GM18951 (cell line): ENCODE data around the gene CFAP99.

Experiments used
- POLR2A ChIP-seq: IDR thresholded peaks from 4 replicates; pipeline ENCODE4 v1.6.1; 2011; ENCODE audit warnings: mild to moderate bottlenecking; ENCODE audit not compliant: insufficient read length, insufficient read depth; ENCODE audit errors: extremely low read depth
- in situ Hi-C: fragments of 300-500 bp; cut with MboI; formaldehyde crosslinking; loops from one replicate; pipeline ENCODE4 v1.12.0; 2022; ENCODE audit warnings: low sequenced_read_pairs, mixed read lengths, inconsistent platforms; ENCODE audit not compliant: unreplicated experiment

The CFAP99 gene

GRCh38 chr4:2384245-2384644 lies 34.5 kb upstream of the CFAP99 start:
- no peak for TF ChIP-seq POLR2A
- in situ Hi-C loops, result no loop called here

GRCh38 chr4:2385516-2385915 lies 33.2 kb upstream of the CFAP99 start:
- in situ Hi-C loops, result no loop called here

GRCh38 chr4:2386717-2387116 lies 32.0 kb upstream of the CFAP99 start:
- in situ Hi-C loops, result no loop called here
- TF ChIP-seq POLR2A, result no peak

More at GRCh38 chr4:2385516-2385915, 33.2 kb upstream of the CFAP99 start:
- TF ChIP-seq POLR2A, result no peak

DNA sequence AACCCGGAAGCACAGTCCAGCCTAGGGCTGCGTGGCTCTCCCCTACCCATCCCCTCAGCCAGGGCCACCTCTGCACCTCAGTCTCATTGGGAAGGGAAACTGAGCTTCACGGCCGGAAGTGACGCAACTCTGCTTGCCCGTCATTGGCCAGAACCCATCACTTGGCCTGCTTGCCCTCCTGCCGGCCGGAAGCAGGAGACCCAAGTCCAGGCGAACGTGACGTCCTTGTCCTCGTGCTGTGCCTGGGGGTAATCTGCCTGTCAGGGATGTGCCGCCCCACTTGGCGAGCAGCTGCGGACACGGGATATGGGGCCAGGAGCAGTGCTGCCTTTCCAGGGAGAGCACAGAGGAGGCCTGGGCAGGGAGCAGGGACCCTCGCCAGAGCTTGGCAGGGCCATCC lies 31.5 kb upstream of the CFAP99 start:
- no peak for TF ChIP-seq POLR2A
- in situ Hi-C loops, result no loop called here

DNA sequence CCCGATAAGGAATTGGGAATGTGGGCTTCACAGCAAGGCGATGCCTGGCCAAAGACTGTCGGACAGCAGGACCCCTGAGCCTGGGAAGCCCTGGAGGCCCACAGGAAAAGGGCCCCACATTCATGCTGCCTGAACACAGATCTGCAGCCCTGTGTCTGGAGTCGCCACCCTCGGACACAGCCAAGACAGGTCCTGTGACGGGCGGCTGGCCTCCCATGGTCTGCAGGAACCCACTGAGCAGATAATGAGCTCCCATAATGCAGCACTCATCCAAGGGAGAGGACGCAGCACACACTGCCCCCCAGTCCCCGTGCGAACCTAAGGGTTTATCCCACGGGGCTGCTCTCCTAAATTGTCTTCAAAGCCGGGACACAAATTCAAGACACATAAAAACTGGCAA lies 30.9 kb upstream of the CFAP99 start:
- in situ Hi-C loops, result no loop called here
- TF ChIP-seq POLR2A, result no peak

DNA sequence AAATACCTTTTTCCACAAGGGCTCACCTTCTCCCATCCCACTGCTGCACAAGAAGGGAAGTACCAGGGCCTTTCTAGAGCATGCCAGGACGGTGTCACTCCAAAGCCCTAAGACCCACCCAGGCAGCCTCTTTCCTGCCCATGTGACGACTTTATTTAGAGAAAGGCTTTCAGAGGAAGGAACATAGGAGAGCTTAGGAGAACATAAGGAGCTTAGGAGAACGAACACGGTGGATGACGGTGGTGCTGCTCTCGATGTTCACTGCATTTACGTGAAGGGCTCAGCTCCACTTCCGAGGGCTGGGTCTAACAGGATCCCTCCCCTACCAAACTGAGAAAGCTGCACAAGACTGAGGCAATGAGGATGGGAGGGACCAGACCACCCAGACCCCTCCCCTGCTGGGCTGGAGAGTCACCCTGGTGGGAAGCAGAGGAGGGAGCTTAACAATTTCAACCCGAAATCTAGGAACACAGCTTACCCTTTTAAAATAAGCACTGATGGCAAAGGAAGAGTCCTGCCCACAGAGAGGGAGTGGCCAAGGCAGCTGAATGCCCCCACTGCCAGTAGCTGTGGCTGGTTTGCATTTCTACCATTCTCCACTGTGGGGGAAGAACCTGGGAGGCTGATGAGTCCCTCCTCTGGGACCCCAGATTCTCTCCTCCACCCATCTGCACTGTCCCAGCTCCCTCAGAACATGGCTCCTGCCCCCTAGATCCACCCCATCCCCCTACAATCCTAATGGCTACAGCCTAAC lies 30.1 kb upstream of the CFAP99 start:
- in situ Hi-C loops, result no loop called here
- TF ChIP-seq POLR2A, result no peak

DNA sequence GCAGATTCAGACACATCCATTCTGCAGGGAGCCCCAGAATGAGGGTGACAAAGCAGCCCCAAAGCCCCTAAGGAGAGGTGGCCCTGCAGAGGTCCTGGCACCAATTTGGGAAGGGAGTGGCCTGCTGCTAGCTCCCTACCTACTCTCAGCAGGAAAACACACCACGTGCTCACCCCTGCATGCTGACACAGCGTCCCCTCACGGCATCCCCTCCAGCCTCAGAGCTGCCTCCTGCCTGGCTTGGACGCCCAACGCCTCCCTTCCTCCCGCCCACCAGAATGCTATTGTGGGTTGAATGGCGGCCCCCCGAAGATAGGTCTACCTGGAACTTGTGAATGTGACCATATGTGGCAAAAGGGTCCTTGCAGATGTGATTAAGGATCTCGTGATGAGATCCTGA lies 29.1 kb upstream of the CFAP99 start:
- no peak for TF ChIP-seq POLR2A
- in situ Hi-C loops, result no loop called here

DNA sequence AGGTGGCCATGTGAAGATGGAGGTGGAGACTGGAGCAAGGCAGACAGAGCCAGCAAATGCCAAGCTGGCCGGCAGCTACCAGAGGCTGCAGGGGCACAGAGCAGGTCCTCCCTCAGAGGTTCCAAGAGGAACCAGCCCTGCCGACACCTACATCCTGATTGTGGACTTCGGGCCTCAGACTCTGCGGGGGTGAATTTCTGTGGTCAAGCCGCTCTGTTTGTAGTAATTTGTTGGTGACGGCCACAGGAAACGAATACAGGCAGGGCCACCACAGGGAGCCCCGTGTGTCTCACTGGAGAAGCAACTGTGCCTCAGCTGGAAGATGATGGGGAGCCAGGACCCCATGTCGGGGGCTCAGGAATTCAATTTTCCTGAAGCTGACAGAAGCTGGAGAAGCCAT lies 28.6 kb upstream of the CFAP99 start:
- TF ChIP-seq POLR2A, result no peak
- in situ Hi-C loops, result no loop called here

DNA sequence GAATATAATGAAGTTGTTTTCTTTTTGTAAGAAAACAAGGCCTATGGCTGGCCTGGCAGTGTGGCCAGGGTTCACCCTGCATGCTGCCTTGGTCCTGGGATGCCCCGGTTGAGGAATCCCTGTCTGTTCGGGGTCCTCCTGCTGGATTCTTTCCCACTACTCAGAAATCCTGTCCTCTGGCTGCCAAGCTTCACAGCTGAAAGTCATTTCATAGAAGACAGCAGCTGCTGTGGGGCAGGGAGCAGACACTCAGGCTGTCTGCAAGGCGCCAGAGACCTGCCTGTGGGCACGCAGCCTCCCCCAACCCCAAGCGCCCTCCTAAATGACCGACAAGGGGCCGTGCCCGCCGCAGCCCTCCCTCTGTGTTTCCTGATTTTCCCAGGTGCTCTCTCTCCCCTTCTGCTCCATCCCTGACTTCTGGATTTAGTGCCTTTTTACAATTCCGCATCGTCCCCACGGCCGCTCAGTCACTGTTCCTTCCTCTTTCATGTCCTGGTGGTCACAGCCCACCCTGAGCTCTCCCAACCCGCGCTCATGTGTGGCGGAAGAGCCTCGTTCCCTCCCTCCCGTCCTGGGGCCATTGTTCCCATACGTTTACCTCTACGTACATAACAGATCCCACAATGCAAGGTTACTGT lies 27.9 kb upstream of the CFAP99 start:
- no peak for TF ChIP-seq POLR2A
- in situ Hi-C loops, result no loop called here

GRCh38 chr4:2393353-2394270 lies 25.1 kb upstream of the CFAP99 start:
- in situ Hi-C loops, result no loop called here
- no peak for TF ChIP-seq POLR2A

DNA sequence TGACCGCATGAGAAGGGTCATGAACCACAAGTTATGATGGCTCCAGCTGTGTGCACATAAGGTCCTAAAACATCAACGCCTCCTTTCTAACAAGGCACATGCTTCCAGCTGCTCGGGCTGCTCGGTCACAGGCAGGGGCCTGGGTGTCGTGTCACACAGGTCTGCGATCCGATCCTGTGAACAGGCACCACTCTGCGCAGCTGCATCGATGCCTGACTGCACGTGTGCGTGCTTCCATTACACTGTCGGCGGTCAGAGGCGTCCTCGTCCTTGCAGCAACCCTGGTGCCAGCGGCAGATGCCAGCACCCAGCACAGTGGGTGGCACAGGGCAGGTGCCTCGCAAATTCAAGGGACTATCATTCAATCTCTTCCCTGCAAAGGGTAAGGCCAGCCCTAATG lies 24.2 kb upstream of the CFAP99 start:
- no peak for TF ChIP-seq POLR2A
- in situ Hi-C loops, result no loop called here

DNA sequence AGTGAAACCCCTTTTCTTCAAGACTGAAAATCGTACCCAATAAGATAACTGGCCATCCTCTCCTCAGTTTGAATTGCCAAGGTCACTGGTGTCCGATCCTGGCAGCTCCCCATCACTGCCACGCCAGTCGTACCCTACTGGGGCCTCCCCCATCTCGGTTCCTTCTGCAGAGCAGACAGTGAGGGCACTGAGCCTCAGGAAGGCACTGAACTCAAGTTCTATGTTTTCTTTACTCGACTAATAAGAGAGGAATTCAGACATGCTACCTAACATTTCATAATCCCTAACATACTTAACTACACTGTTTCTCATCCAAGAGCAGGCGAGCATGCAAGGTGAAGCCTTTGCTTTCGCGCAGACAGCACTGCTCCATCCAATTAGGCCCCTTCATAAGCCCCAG lies 23.7 kb upstream of the CFAP99 start:
- in situ Hi-C loops, result no loop called here

GRCh38 chr4:2395584-2395983 lies 23.2 kb upstream of the CFAP99 start:
- no peak for TF ChIP-seq POLR2A
- in situ Hi-C loops, result no loop called here

More for the DNA sequence above, 23.7 kb upstream of the CFAP99 start:
- TF ChIP-seq POLR2A, result no peak
